Measurements from ENCODE around the gene ZNFX1. TPM values are rescaled to one million over a fixed set of nuclear protein-coding genes. Genes with fewer than 3 reads are reported as not detected.
A peak's percentile ranks its signal among the peaks of the same experiment; 100 is the strongest.

ZNFX1 gene
- total and polyA plus RNA-seq, 9 of the 15 experiments (the other 6 are each of a cell fraction or from before 2014, with no cell fraction given), result 3.8 to 13.8 (median 10.3) TPM

DNA sequence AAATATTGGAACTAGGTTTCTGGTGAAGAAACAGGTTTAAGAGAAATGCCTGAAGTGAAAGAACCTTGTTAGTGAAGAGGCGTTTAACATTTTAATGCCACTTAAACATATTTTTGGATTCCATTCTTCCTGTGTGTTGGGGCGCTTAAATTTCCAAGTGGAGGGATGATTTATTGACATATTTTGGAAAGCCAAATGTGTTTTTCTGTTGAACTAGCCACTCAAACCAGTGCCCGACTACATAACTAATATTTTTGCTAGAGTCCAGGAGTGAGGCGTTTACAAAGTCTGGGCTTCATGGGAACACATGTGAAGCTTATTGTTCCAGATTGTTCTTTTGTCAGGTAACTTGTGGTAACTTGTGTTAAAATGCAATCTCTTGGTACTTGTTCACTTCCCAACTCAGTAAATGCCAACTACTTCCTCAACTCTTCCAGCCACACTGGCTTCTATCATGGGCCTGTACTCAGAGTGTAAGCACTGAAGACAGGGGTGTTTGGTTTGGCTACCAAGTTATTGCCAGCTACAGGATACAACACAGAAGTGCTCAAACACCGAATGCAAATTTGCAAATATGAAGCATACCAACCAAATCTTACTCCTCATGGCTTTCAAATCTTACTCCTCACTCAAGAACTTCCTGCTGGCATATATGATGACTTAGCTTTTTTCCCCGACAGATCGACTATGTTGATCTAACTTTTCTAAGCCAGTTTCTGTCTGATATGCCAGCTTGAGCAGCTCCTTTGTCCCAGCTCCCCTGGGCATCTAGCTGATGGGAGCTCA lies 2.0 kb upstream of the ZNFX1 start:
- Histone ChIP-seq H3K4me3 (peak overlapping the region; percentile 93), H3K4me2 (ENCODE audit: insufficient read depth, low read length) (peak overlapping the region; percentile 99), H3K9ac (ENCODE audit: insufficient read depth in 1 of 2, low read depth in 2 of 2, low read length in 2 of 2) (peak overlapping the region; percentile 98 to 99), H3K9me1 (ENCODE audit: control insufficient read depth, insufficient read depth, low read length) (peaks cover 12% of the 10 kb centered on the region), H3K4me1 (replicated peaks in 1 of 2; ENCODE audit: control insufficient read depth in 2 of 2, insufficient read depth in 2 of 2, low read length in 2 of 2) (peaks cover 16 to 30% of the 10 kb centered on the region in 2 experiments), H3K27ac (ENCODE audit: extremely low read depth, low read depth, low read length) (peak overlapping the region; percentile 95), H3K36me3 (ENCODE audit: control insufficient read depth, insufficient read depth, low read length) (peaks cover 75% of the 10 kb centered on the region), H3K79me2 (ENCODE audit: control insufficient read depth, insufficient read depth, low read length) (peaks cover 97% of the 10 kb centered on the region), H3K9me3 (replicated peaks; ENCODE audit: control insufficient read depth, insufficient read depth, low read depth, low read length) (peaks cover 14% of the 10 kb centered on the region), H2AFZ (ENCODE audit: low read depth, low read length) (no peak overlapping the region), H3K27me3 (ENCODE audit: control insufficient read depth in 2 of 2, insufficient read depth in 2 of 2, low read length in 2 of 2) (no peaks in the 10 kb centered on the region), H4K20me1 (replicated peaks; ENCODE audit: control insufficient read depth, insufficient read depth, low read length) (peaks cover 53% of the 10 kb centered on the region)
- CTCF ChIA-PET (ENCODE audit: low intra/inter-chr PET ratio), result no interaction called here
- in situ Hi-C loops (cut with MboI), result no loop called here
- intact Hi-C loops (cut with micrococcal nuclease), result loop anchor here (5.0 kb wide), 2 partner anchors 42 to 93 kb away; partner anchors contain the start of gene STAU1
- no TSS peak for BruUV-seq (replicated peaks)
- WGBS (ENCODE audit: insufficient coverage, low coverage, missing lambda C conversion rate), result 0% methylated on average over 7 of the region's 7 CpGs
- DNase-seq (ENCODE audit: extremely low read depth in 1 of 4, low spot score in 3 of 4) (peak in 1 of 4 experiments; percentile 32), FAIRE-seq (no peak), ATAC-seq (no peak)
- POLR2A ChIA-PET, result interaction anchor here (0.5 to 6.0 kb wide), 13 partner anchors 8 to 635 kb away, joined by 3 to 68 read pairs (median 4); no protein-coding TSS in a partner anchor
- TF ChIP-seq, protein P1, sequence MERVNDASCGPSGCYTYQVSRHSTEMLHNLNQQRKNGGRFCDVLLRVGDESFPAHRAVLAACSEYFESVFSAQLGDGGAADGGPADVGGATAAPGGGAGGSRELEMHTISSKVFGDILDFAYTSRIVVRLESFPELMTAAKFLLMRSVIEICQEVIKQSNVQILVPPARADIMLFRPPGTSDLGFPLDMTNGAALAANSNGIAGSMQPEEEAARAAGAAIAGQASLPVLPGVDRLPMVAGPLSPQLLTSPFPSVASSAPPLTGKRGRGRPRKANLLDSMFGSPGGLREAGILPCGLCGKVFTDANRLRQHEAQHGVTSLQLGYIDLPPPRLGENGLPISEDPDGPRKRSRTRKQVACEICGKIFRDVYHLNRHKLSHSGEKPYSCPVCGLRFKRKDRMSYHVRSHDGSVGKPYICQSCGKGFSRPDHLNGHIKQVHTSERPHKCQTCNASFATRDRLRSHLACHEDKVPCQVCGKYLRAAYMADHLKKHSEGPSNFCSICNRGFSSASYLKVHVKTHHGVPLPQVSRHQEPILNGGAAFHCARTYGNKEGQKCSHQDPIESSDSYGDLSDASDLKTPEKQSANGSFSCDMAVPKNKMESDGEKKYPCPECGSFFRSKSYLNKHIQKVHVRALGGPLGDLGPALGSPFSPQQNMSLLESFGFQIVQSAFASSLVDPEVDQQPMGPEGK (CRISPR knock-in tag; IDR thresholded peaks at IDR 0.05; ENCODE audit: borderline replicate concordance), result no peak
- peak in 1 of 2 experiments; percentile 41; a peak in 1 of 4 replicates for TF ChIP-seq HDAC1 (IDR thresholded peaks at IDR 0.05)
- no peak for TF ChIP-seq ZNF384 (IDR thresholded peaks at IDR 0.05; ENCODE audit: low read depth, low read length)
- TF ChIP-seq XRCC3 (IDR thresholded peaks at IDR 0.05), result no peak
- TF ChIP-seq, protein P2, sequence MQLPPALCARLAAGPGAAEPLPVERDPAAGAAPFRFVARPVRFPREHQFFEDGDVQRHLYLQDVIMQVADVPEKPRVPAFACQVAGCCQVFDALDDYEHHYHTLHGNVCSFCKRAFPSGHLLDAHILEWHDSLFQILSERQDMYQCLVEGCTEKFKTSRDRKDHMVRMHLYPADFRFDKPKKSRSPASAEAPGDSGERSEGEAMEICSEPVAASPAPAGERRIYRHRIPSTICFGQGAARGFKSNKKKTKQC (CRISPR knock-in tag; IDR thresholded peaks at IDR 0.05), result no peak
- TF ChIP-seq TAF9B (IDR thresholded peaks at IDR 0.05; ENCODE audit: partially characterized antibody), result no peak
- TF ChIP-seq YY1 (IDR thresholded peaks at IDR 0.05; ENCODE audit: borderline replicate concordance in 1 of 3, control insufficient read depth in 1 of 3, extremely low read depth in 1 of 3, insufficient read depth in 3 of 3, insufficient read length in 1 of 3, insufficient replicate concordance in 2 of 3, low read depth in 1 of 3, low read length in 2 of 3), result no peak
- TF ChIP-seq, protein P3, sequence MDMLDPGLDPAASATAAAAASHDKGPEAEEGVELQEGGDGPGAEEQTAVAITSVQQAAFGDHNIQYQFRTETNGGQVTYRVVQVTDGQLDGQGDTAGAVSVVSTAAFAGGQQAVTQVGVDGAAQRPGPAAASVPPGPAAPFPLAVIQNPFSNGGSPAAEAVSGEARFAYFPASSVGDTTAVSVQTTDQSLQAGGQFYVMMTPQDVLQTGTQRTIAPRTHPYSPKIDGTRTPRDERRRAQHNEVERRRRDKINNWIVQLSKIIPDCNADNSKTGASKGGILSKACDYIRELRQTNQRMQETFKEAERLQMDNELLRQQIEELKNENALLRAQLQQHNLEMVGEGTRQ (CRISPR knock-in tag; IDR thresholded peaks at IDR 0.05), result no peak
- TF ChIP-seq, protein P4, sequence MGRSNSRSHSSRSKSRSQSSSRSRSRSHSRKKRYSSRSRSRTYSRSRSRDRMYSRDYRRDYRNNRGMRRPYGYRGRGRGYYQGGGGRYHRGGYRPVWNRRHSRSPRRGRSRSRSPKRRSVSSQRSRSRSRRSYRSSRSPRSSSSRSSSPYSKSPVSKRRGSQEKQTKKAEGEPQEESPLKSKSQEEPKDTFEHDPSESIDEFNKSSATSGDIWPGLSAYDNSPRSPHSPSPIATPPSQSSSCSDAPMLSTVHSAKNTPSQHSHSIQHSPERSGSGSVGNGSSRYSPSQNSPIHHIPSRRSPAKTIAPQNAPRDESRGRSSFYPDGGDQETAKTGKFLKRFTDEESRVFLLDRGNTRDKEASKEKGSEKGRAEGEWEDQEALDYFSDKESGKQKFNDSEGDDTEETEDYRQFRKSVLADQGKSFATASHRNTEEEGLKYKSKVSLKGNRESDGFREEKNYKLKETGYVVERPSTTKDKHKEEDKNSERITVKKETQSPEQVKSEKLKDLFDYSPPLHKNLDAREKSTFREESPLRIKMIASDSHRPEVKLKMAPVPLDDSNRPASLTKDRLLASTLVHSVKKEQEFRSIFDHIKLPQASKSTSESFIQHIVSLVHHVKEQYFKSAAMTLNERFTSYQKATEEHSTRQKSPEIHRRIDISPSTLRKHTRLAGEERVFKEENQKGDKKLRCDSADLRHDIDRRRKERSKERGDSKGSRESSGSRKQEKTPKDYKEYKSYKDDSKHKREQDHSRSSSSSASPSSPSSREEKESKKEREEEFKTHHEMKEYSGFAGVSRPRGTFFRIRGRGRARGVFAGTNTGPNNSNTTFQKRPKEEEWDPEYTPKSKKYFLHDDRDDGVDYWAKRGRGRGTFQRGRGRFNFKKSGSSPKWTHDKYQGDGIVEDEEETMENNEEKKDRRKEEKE (IDR thresholded peaks at IDR 0.05; ENCODE audit: borderline replicate concordance in 1 of 2, control insufficient read depth in 1 of 2, low read depth in 2 of 2, low read length in 1 of 2), result peak in 1 of 2 experiments; percentile 36; a peak in 1 of 4 replicates
- no peak for TF ChIP-seq PCBP1 (IDR thresholded peaks at IDR 0.05; ENCODE audit: low read depth, low read length, poor library complexity, severe bottlenecking)
- no peak for TF ChIP-seq TCF3 (CRISPR knock-in tag; IDR thresholded peaks at IDR 0.05)
- TF ChIP-seq CHD1 (IDR thresholded peaks at IDR 0.05; ENCODE audit: low read length), result peak; percentile 30
- TF ChIP-seq ADNP (tag; IDR thresholded peaks at IDR 0.05), result 0 out of 2 replicates have a peak, but pooled peaks have one; percentile 11
